ENCODE measurements around the gene YBEY. TPM values are rescaled to one million over a fixed set of nuclear protein-coding genes. Genes with fewer than 3 reads are reported as not detected.

The YBEY gene
- total RNA-seq, 1 donor from 2014 or later: 13.7 TPM

DNA sequence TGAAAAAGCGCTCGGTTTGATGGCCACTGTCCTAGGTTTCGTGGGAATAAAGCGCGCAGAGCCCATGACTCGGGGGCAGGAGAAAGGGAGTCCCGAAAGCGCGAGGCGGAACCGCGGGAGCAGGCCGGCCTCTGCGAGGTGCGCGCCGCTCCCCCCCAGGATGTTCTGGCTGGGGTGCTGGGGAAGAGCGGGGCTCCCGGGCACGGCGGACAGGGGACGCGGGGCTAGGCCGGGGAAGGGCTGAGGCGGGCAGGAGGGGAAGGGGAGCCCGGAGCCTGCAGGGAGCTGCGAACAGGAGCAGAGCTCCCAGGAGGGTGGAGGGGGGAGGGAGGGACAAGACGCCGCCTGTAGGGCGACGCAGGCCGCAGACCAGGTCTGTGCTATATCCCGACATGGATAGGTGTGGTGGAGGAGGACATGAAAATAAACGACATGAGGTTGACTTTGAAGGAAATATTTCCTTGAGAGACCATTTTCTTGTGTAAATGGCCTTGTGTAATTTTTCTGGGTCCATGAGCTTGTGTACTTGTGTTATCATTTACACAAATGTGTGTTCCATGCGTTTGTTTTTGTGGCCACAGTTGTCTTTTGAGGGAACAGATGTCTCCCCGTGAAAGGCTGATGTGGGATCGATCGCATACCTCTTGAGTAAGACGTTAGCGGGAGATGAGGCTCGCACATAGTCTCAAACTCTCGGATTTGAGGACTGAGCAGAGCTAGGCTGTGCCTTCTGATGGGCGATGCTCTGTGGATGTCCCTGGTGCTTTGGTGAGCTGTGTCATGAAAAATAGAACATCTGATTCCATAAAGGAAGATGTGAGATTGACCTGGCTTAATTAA lies 39.2 kb downstream of the YBEY start:
- DNase-seq: no peak
- CTCF ChIA-PET: interaction anchor here (1.9 kb wide), 1 partner anchor 182 kb away, joined by 11 read pairs; no protein-coding TSS in a partner anchor
- intact Hi-C loops (cut with micrococcal nuclease): loop anchor here (1.0 to 5.0 kb wide), 3 partner anchors 140 to 353 kb away; partner anchors contain the start of gene SPATC1L
- ATAC-seq (ENCODE audit: low read depth): no peak
- Mint-ChIP-seq H3K9me3 (no peaks in the 10 kb centered on the region), H3K36me3 (ENCODE audit: low read depth) (peaks cover 20% of the 10 kb centered on the region), H3K4me3 (peak overlapping the region; percentile 84), H3K27ac (peak overlapping the region; percentile 30), H3K4me1 (peaks cover 29% of the 10 kb centered on the region), H3K27me3 (no peaks in the 10 kb centered on the region)
- POLR2A ChIA-PET: interaction anchor here (0.9 to 1.2 kb wide), 3 partner anchors 29 to 96 kb away, joined by 3 to 4 read pairs (median 3); partner anchors contain the start of gene MCM3AP
- TF ChIP-seq, protein P1, sequence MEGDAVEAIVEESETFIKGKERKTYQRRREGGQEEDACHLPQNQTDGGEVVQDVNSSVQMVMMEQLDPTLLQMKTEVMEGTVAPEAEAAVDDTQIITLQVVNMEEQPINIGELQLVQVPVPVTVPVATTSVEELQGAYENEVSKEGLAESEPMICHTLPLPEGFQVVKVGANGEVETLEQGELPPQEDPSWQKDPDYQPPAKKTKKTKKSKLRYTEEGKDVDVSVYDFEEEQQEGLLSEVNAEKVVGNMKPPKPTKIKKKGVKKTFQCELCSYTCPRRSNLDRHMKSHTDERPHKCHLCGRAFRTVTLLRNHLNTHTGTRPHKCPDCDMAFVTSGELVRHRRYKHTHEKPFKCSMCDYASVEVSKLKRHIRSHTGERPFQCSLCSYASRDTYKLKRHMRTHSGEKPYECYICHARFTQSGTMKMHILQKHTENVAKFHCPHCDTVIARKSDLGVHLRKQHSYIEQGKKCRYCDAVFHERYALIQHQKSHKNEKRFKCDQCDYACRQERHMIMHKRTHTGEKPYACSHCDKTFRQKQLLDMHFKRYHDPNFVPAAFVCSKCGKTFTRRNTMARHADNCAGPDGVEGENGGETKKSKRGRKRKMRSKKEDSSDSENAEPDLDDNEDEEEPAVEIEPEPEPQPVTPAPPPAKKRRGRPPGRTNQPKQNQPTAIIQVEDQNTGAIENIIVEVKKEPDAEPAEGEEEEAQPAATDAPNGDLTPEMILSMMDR (IDR thresholded peaks at IDR 0.05): no peak

DNA sequence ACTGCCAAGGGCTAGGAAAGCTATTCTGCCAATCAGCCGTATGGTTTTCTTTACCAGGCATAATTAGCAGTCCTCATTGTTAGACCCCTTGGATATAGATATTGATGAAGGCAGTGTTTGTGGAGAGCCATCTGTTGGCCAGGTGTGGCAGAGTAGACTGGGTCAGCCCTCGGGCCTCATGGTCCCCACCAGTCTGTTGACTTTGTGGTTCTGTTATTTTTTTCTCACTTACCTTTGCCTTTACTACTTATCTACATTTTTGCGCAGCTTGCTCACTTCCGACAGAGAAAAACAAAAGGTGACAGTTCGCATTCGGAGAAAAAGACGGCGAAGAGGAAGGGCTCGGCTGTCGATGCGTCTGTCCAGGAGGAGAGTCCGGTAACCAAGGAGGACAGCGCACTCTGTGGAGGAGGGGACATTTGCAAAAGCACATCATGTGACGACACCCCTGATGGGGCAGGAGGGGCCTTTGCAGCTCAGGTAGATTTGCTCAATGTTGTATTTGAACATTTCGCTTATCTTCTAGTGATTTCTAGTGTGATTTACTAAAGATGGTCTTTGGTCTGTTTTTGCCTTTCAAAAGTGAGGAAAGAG lies 40.1 kb downstream of the YBEY start:
- H3K27ac Mint-ChIP-seq: no peak overlapping the region
- no peaks in the 10 kb centered on the region for H3K9me3 Mint-ChIP-seq
- DNase-seq (no peak), ATAC-seq (ENCODE audit: low read depth) (no peak)
- POLR2A ChIA-PET: interaction anchor here (0.9 to 1.1 kb wide), 2 partner anchors 29 to 41 kb away, joined by 3 to 4 read pairs; partner anchors contain the start of gene MCM3AP
- intact Hi-C loops (cut with micrococcal nuclease): loop anchor here (5.0 kb wide), 1 partner anchor 354 kb away; no protein-coding TSS in a partner anchor
- H3K36me3 Mint-ChIP-seq (ENCODE audit: low read depth): peaks cover 25% of the 10 kb centered on the region
- TF ChIP-seq, protein P1 (IDR thresholded peaks at IDR 0.05): no peak
- CTCF ChIA-PET: interaction anchor here (0.7 to 1.9 kb wide), 2 partner anchors 183 to 184 kb away, joined by 3 to 11 read pairs; no protein-coding TSS in a partner anchor
- peaks cover 24% of the 10 kb centered on the region for H3K4me1 Mint-ChIP-seq
- no peak overlapping the region for H3K4me3 Mint-ChIP-seq
- no peaks in the 10 kb centered on the region for H3K27me3 Mint-ChIP-seq

DNA sequence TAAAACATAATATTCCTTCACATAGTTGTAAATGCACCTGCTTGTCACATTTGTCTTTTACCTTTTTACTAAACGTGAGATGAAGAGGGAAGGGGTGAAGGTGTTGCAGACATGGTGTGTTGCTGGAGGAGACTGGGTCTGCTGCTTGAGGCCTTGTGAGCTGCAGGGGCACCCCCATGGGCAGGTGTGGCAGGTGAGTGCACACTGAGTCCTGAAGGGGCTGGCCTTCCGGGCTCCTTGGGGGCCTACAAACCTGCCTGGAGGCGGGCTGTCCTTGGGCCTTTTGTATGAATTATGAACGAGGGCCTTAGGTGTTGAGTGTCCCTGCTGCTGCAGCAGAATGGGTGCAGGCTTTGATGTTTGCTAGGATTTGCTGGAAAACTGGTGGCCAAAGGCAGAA lies 41.6 kb downstream of the YBEY start:
- ChIA-PET CTCF (no interaction called here), POLR2A (no interaction called here)
- H3K27ac Mint-ChIP-seq: no peak overlapping the region
- TF ChIP-seq, protein P1 (IDR thresholded peaks at IDR 0.05): no peak
- intact Hi-C loops (cut with micrococcal nuclease): loop anchor here (5.0 kb wide), 1 partner anchor 355 kb away; no protein-coding TSS in a partner anchor
- no peak overlapping the region for H3K4me3 Mint-ChIP-seq
- peaks cover 33% of the 10 kb centered on the region for H3K36me3 Mint-ChIP-seq (ENCODE audit: low read depth)
- no peaks in the 10 kb centered on the region for H3K9me3 Mint-ChIP-seq
- H3K27me3 Mint-ChIP-seq: no peaks in the 10 kb centered on the region
- ATAC-seq (ENCODE audit: low read depth): no peak
- peaks cover 12% of the 10 kb centered on the region for H3K4me1 Mint-ChIP-seq
- DNase-seq: no peak

DNA sequence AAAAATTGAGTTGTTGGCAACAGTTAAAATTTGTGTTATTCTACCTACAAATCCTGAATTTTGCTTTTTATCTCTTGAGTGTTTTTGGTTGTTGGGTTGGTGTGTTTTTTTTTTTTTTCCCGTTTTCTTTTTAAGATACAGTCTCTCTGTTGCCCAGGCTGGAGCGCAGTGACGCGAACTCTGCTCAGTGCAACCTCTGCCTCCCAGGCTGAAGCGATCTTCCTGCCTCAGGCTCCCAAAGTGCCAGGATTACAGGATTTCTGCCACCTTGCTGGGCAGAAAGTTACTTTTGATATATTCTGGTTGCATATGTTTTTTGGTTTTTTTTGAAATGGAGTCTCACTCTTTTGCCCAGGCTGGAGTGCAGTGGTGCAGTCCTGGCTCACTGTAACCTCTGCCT lies 42.0 kb downstream of the YBEY start:
- Mint-ChIP-seq H3K27ac (no peak overlapping the region), H3K4me1 (peaks cover 8% of the 10 kb centered on the region), H3K4me3 (no peak overlapping the region), H3K27me3 (no peaks in the 10 kb centered on the region), H3K9me3 (no peaks in the 10 kb centered on the region), H3K36me3 (ENCODE audit: low read depth) (peaks cover 33% of the 10 kb centered on the region)
- ATAC-seq (ENCODE audit: low read depth) (no peak), DNase-seq (no peak)
- intact Hi-C loops (cut with micrococcal nuclease): loop anchor here (5.0 kb wide), 1 partner anchor 356 kb away; no protein-coding TSS in a partner anchor
- ChIA-PET POLR2A (no interaction called here), CTCF (no interaction called here)
- TF ChIP-seq, protein P1 (IDR thresholded peaks at IDR 0.05): no peak

DNA sequence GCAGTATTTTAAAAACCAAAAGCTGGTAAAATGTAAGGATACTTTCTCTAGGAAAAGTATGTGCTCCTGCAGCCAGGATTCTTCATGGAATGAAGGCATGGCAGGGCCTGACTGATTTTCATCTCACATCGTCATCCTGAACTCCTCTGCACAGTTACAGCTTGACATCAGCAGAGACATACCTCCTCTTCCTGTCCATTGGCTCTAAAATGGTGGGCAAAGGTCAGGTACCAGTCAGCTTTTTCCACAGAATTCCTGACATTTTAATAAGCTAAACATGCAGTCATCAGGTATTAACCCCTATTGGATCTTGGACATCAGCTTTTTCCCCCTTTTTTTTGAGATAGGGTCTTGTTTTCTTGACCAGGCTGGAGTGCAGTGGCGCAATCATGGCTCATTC lies 43.7 kb downstream of the YBEY start:
- TF ChIP-seq, protein P1 (IDR thresholded peaks at IDR 0.05): no peak
- Mint-ChIP-seq H3K27me3 (no peaks in the 10 kb centered on the region), H3K4me1 (peaks cover 6% of the 10 kb centered on the region), H3K36me3 (ENCODE audit: low read depth) (peaks cover 36% of the 10 kb centered on the region), H3K4me3 (no peak overlapping the region), H3K9me3 (no peaks in the 10 kb centered on the region), H3K27ac (no peak overlapping the region)
- no peak for DNase-seq
- ChIA-PET CTCF (no interaction called here), POLR2A (no interaction called here)
- intact Hi-C loops (cut with micrococcal nuclease): loop anchor here (5.0 kb wide), 1 partner anchor 357 kb away; no protein-coding TSS in a partner anchor
- no peak for ATAC-seq (ENCODE audit: low read depth)
